GM12878 (cell line): ENCODE data around the gene MEGF9. TPM values are rescaled to one million over a fixed set of nuclear protein-coding genes. Genes with fewer than 3 reads are reported as not detected.

Experiments used
- ATAC-seq: fragments of 200-7000 bp; cut with Tn5 transposase; 3 replicates; pipeline ENCODE4 v1.9.1; 2020; ENCODE audit warnings: mild to moderate bottlenecking, moderate library complexity
- BruUV-seq: library from RNA; stranded (reverse); fragments of 400-500 nt; replicated peaks from 2 replicates; lab custom pipeline; 2021; lab: Mats Ljungman, UMichigan
- CTCF ChIA-PET: fragments of 300-600 bp; sonication (Branson Sonifier 250); formaldehyde crosslinking; extraction: SDS; loops from one replicate; lab custom pipeline; 2021; ENCODE audit warnings: inconsistent platforms; lab: Yijun Ruan, JAX
- POLR2A ChIA-PET: fragments of 350-600 bp; formaldehyde crosslinking; extraction: SDS; loops from one replicate; lab custom pipeline; 2021; ENCODE audit warnings: inconsistent platforms; lab: Charles Lee
- RAD21 ChIA-PET: fragments of 300-600 bp; sonication (Branson Sonifier 250); formaldehyde crosslinking; loops from one replicate; lab custom pipeline; 2023; ENCODE audit warnings: antibody characterized with exemption; ENCODE audit not compliant: unreplicated experiment; lab: Charles Lee
- SMC1A ChIA-PET: fragments of 300-600 bp; sonication (Branson Sonifier 250); formaldehyde crosslinking; loops from one replicate; lab custom pipeline; 2023; ENCODE audit not compliant: unreplicated experiment, uncharacterized antibody; lab: Charles Lee
- DNase-seq: peaks from one replicate; pipeline ENCODE4 v3.0.0-alpha.2; 2011; ENCODE audit warnings: low read depth, low spot score
- FAIRE-seq: peaks from 3 replicates; lab custom pipeline; 2011; peaks lifted over from hg19 to GRCh38; lab: Jason Lieb, UNC
- H2AFZ ChIP-seq: 2 replicates; pipeline ENCODE4 v1.6.0; 2011; ENCODE audit warnings: low read depth, low read length, control low read depth; ENCODE audit not compliant: control insufficient read depth
- H3K27ac ChIP-seq: 2 replicates; pipeline ENCODE4 v1.5.1; 2011; ENCODE audit warnings: control low read depth; ENCODE audit not compliant: control insufficient read depth, insufficient read depth
- H3K27me3 ChIP-seq, 2 experiments: replicated peaks in 1 of 2; 2 replicates each; pipeline versions ENCODE4 v1.6.0 to v1.6.1; 2011; ENCODE audit warnings: low read length in 1 of 2; ENCODE audit not compliant: control insufficient read depth in 2 of 2, insufficient read depth in 2 of 2
- H3K36me3 ChIP-seq, 2 experiments: 2 replicates each; pipeline ENCODE4 v1.5.1; 2011; ENCODE audit warnings: low read length in 1 of 2; ENCODE audit not compliant: control insufficient read depth in 2 of 2, insufficient read depth in 2 of 2
- H3K4me1 ChIP-seq: 2 replicates; pipeline ENCODE4 v1.6.1; 2011; ENCODE audit warnings: mild to moderate bottlenecking, low read length, moderate library complexity, mixed read lengths; ENCODE audit not compliant: control insufficient read depth, insufficient read depth
- H3K4me2 ChIP-seq: 2 replicates; pipeline ENCODE4 v1.6.0; 2011; ENCODE audit warnings: control low read depth; ENCODE audit not compliant: control insufficient read depth, insufficient read depth
- H3K4me3 ChIP-seq: fragments of 200-600 bp; sonication (generic); 2 replicates; pipeline ENCODE4 v1.5.1; 2016
- H3K79me2 ChIP-seq: 2 replicates; pipeline ENCODE4 v1.6.0; 2011; ENCODE audit warnings: low read length; ENCODE audit not compliant: control insufficient read depth, insufficient read depth
- H3K9ac ChIP-seq: 2 replicates; pipeline ENCODE4 v1.8.0; 2011; ENCODE audit warnings: low read length, control low read depth, mixed read lengths; ENCODE audit not compliant: control insufficient read depth, insufficient read depth
- H3K9me3 ChIP-seq: replicated peaks from 3 replicates; pipeline ENCODE4 v1.5.1; 2011; ENCODE audit warnings: mild to moderate bottlenecking, low read length; ENCODE audit not compliant: control insufficient read depth, insufficient read depth
- H4K20me1 ChIP-seq: 2 replicates; pipeline ENCODE4 v1.6.0; 2011; ENCODE audit not compliant: control insufficient read depth, insufficient read depth
- BMI1 ChIP-seq: fragments of 450-650 bp; IDR thresholded peaks from 2 replicates; pipeline ENCODE4 v1.6.1; 2016; ENCODE audit warnings: mild to moderate bottlenecking, moderate library complexity, borderline replicate concordance
- FOXK2 ChIP-seq: fragments of 450-650 bp; IDR thresholded peaks from 2 replicates; pipeline ENCODE4 v1.6.1; 2017; ENCODE audit warnings: mild to moderate bottlenecking, moderate library complexity
- KDM1A ChIP-seq: fragments of 200-600 bp; sonication (generic); IDR thresholded peaks from 2 replicates; pipeline ENCODE4 v1.6.1; 2016; ENCODE audit warnings: borderline replicate concordance
- MEF2A ChIP-seq: IDR thresholded peaks from 2 replicates; pipeline ENCODE4 v1.6.1; 2011; ENCODE audit warnings: low read depth, mild to moderate bottlenecking, low read length, moderate library complexity; ENCODE audit not compliant: insufficient read depth
- POU2F2 ChIP-seq: IDR thresholded peaks from 3 replicates; pipeline ENCODE4 v1.6.1; 2011; ENCODE audit warnings: low read depth, mild to moderate bottlenecking, low read length, borderline replicate concordance
- SIN3A ChIP-seq: IDR thresholded peaks from 2 replicates; pipeline ENCODE4 v1.6.1; 2012; ENCODE audit warnings: low read depth, low read length, improper control_type of control experiment
- SPI1 ChIP-seq: IDR thresholded peaks from 2 replicates; pipeline ENCODE4 v1.6.1; 2011; ENCODE audit warnings: low read depth, mild to moderate bottlenecking, low read length, moderate library complexity, borderline replicate concordance; ENCODE audit not compliant: insufficient read depth
- WGBS: methylation state at CpG from one replicate; pipeline ENCODE4 v1.1.6; 2016; ENCODE audit warnings: low lambda C conversion rate; ENCODE audit not compliant: insufficient replicate concordance, insufficient coverage; ENCODE audit errors: missing lambda C conversion rate; 5-methylcytosine and 5-hydroxymethylcytosine counted together
- in situ Hi-C: fragments of 300-500 bp; cut with MboI; formaldehyde crosslinking; loops from 9 replicates; pipeline ENCODE4 v1.14.3; 2018; ENCODE audit warnings: mixed read lengths
- intact Hi-C: fragments of 100-400 bp; cut with micrococcal nuclease; formaldehyde crosslinking; loops from one replicate; pipeline ENCODE4 v1.14.2; 2022; ENCODE audit not compliant: unreplicated experiment
- polyA plus RNA-seq, 11 experiments: library from polyadenylated mRNA; depleted of rRNA in 4 of 11; unstranded in 6 of 11; stranded (reverse) in 5 of 11; fragments of >200 nt; fragmentation: Nextera tagmentation in 4 of 11; fragmentation: Illumina TruSeq in 1 of 11; extraction: Ambion mirVana in 4 of 11; extraction: Trizol in 1 of 11; gene quantifications; 1 replicate in 1 of 11; 2 replicates in 10 of 11; pipeline versions ENCODE4 v1.2.1 to v1.2.3, GENCODE V29; 2011 to 2016; ENCODE audit warnings: inconsistent platforms in 2 of 11, missing spikeins in 2 of 11, low read depth in 1 of 11
- total RNA-seq, 4 experiments: library from RNA; depleted of rRNA in 3 of 4; stranded (reverse); fragments of >200 nt in 3 of 4; fragmentation: Illumina TruSeq in 1 of 4; extraction: Trizol in 1 of 4; gene quantifications; 2 replicates each; pipeline versions ENCODE4 v1.2.1 to v1.2.3, GENCODE V29; 2013 to 2021

MEGF9 gene
- total and polyA plus RNA-seq, 10 of the 15 experiments (the other 5 are each of a cell fraction or from before 2014, with no cell fraction given): 0.71 to 5.1 (median 2.6) TPM

GRCh38 chr9:120736881-120737280 lies 22.6 kb upstream of the MEGF9 start (continued):
- no peak for TF ChIP-seq FOXK2
- TF ChIP-seq, all 136 proteins: peak for 0

- peaks cover 7% of the 10 kb centered on the region for H3K4me1 ChIP-seq
- ChIA-PET POLR2A (interaction anchor here (0.5 kb wide), 2 partner anchors 26 to 39 kb away, joined by 3 to 4 read pairs; no protein-coding TSS in a partner anchor), RAD21 (no interaction called here), SMC1A (interaction anchor here (0.9 to 1.4 kb wide), 2 partner anchors 217 to 376 kb away, joined by 3 read pairs; no protein-coding TSS in a partner anchor), CTCF (interaction anchor here (0.8 to 1.4 kb wide), 5 partner anchors 20 to 325 kb away, joined by 3 to 5 read pairs (median 3); no protein-coding TSS in a partner anchor)
- in situ Hi-C loops: no loop called here
- FAIRE-seq (no peak), DNase-seq (no peak), ATAC-seq (peak; percentile 34; the same call in 1 of the 3 replicates)
- 79% methylated on average over 3 of the region's 3 CpGs for WGBS
- no peaks in the 10 kb centered on the region for H3K27me3 ChIP-seq
- H3K4me2 ChIP-seq: no peak overlapping the region
- H3K27ac ChIP-seq: no peak overlapping the region
- H3K4me3 ChIP-seq: no peak overlapping the region
- no peaks in the 10 kb centered on the region for H3K9me3 ChIP-seq
- intact Hi-C loops: no loop called here
- H3K36me3 ChIP-seq: no peaks in the 10 kb centered on the region
- no TSS peak for BruUV-seq
- H3K9ac ChIP-seq: no peak overlapping the region
- TF ChIP-seq SPI1 (0 out of 2 replicates have a peak, but pooled peaks have one; percentile 23), SIN3A (no peak), MEF2A (no peak), POU2F2 (no peak), KDM1A (no peak), BMI1 (no peak)
- TF ChIP-seq, all 136 proteins: peak for 1
- Histone ChIP-seq H3K79me2 (no peaks in the 10 kb centered on the region), H2AFZ (peak overlapping the region; percentile 17), H4K20me1 (no peaks in the 10 kb centered on the region)
Observed at GRCh38 chr9:120735415-120736126, 21.3 kb upstream of the MEGF9 start.
